HG03575 (cell line): ENCODE results near the gene C21orf91.

Source experiments
- ATAC-seq: cut with Tn5 transposase; IDR thresholded peaks from one replicate; pipeline ENCODE4 v1.9.1; 2021; ENCODE audit not compliant: unreplicated experiment, insufficient number of reproducible peaks, low FRiP score; ENCODE audit errors: extremely low read depth

C21orf91 gene

GRCh38 chr21:17742940-17743592 is 76.1 kb downstream of the C21orf91 start:
- no peak for ATAC-seq

GRCh38 chr21:17742181-17742580 is 77.0 kb downstream of the C21orf91 start:
- ATAC-seq = no peak
